NCI-H2171 treated with DMSO at 0.1 percent for 48 hours (cell line): ENCODE measurements around the gene CABP4.

ENCODE experiments used
- DNase-seq: peaks from one replicate; lab custom pipeline; 2025; lab: John Stamatoyannopoulos, UW

The CABP4 gene

GRCh38 chr11:67496113-67496512, 41.0 kb downstream of the CABP4 start:
- no peak for DNase-seq

DNA sequence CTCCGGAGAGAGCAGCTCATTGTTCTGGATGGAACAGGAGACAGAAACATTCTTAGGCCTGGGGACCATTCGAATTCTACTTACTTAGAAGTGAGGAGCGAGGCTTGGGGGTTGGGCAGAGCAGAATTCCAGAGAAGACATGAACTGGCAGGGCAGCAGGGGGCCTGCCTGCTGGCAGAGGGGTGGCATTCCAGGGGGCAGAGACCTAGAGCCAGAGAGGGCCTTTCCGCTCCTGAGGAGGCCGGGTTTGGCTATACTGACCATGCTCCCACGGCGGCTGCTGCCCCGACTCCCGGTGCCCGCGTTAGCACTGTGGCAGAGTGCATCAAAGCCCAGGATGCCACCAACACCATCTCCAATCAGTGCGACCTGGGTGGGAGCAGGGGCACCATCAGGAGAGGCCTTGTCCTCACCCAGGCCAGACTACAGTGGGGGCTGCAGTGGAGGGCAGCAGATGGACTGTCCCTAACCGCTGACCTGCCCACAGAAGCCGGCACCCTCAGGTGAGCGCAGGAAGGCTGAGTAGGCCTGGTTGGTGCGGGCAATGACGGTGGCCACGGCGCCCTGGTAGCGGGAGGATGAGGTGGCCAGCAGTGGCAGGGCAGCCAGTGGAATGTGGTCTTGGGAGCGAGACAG, 42.6 kb downstream of the CABP4 start:
- no peak for DNase-seq

DNA sequence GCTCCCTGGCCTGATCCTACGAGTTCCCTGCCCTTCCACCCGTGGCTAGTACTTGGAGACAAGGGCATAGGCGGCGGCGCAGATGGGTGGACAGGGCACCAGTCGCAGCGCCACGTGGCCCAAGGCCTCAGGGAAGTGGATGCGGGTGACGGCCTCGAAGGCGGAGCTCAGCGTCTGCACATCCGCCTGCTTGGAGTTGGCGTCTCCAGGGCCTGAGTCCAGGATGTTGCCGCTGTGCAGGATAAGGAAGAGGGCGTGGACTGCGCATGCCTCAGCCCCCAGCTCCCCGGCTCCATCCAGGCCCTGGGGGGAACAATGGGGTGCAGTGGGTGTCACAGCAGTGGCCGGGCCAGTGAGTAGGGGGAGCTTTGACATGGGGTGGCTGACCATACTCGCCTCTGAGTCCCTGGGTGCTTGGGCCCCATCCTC, 43.4 kb downstream of the CABP4 start:
- DNase-seq: no peak

DNA sequence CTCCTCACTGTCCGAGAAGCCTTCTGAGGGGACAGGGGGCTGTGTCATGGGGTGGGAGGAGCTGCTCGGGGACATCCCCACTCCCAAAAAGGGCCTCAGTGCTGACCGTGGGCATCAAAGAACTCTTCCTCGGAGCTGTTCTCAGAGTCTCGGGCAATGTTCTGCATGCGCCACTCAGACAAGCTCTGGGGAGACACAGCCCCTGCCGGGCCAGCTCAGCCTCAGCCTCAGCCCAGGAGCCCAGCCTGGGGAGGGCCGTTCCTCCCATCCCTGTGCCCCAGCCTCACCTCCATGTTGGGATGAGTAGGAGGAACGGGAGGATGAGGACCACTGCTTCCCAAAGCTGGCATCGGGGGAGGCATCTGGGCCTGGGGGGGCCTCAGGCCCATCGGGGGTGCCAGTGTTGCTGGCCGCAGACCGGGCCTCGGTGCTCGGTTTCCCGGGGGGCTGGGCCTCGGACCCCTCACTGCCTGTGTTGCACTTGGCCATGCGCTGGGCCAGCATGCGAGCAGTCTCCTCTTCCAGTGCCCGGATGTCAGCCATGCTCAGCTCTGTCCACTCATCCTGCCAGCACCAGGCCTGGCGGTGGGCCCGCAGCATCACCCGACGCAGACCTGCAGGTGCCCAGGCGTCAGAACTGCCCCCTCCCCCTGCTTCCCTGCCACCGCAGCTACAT, 44.8 kb downstream of the CABP4 start:
- no peak for DNase-seq

GRCh38 chr11:67500484-67500821, 45.3 kb downstream of the CABP4 start:
- DNase-seq: no peak

DNA sequence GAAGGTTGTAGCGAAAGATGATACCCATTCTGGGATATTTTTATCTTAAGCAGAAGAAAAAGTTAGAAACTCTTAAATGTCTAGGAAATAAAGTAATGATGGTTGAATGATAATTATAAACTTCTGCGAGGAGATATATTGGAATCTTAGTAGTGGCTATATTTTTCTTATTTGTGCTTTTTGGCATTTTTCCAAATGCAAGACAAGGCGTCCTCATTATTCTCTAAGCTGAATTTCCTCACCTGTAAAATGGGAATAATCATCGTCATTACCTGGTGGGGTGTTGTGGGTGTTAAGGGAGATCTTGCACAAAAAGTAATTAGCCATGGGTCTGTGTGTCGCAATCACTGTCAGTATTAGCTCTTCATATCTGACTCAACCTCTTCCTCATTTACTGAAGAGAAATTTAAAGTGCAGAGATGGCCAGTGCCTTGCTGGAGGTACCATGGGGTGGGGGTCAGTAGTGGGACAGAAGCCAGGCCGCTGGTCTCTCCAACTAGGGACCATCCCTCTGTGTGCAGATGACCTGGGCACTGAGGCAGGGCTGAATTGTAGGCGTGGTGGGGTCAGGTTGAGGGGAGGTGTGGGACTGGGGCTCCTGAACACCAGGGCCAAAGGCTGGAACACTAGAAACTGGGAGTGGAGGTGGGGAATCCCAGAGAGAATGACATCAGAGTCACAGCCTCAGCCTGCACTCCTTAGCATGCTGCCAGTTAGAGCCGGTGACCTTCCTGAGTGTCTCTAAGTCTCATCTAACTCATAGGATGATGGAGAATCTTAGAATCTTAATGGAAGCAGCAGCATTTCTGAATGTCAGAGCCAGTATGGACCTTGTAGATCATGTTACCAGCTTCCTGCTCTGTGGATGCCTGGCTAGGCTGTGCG, 45.9 kb downstream of the CABP4 start:
- no peak for DNase-seq

GRCh38 chr11:67501854-67502253, 46.7 kb downstream of the CABP4 start:
- DNase-seq: no peak

GRCh38 chr11:67502328-67502979, 47.3 kb downstream of the CABP4 start:
- no peak for DNase-seq

DNA sequence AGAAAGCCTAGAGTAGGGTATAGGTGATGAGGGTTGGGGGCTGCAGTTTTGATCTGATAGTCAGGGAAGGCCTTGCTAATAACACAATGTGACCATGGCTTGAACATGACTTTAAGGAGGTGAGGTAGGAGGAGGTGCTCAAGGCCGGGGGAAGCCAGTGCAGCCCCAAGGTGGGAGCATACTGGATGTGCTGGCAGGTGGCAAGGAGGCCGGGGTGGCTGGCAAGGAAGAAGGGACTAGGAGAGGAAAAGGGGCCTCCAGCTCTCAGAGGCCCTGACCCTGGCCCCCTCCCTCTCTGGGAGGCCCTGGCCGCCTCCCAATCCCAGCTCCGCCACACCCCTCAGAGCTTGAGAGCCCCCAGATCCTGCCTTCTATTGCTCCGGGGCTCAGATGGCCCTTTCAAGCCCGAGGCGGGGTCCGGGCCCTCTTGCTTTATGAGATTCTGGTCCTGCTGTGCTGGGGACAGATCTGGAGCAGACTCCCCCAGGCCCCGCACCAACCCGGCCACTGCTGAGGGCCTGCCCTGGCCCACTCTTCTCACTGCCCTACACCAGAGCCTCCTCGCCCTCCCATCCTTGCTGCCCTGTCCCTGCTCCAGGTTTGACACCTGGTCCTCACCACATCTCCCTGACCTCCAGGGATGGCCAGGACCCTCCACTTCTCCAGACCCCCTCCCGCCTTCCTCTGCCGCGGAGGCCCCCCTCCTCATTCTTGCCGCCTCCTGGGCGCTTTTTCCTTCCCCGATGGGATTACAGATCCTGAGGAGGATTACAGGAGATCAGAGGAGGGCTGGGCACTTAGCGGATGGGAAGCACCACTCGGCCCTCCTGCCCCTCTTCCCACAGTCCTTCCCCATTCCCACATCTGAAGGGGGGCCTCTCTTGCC, 48.2 kb downstream of the CABP4 start:
- no peak for DNase-seq

- DNase-seq: no peak
These were observed 49.1 kb downstream of the CABP4 start for GRCh38 chr11:67504005-67504949.

- no peak for DNase-seq
These were observed 49.9 kb downstream of the CABP4 start, which contains the start of gene PITPNM1 for GRCh38 chr11:67504950-67505581. Gene PITPNM1, minus strand, starts transcription at chr11:67505363. Its CDS starts 1,183 bp downstream, at chr11:67504180.

GRCh38 chr11:67505605-67506396, 50.6 kb downstream of the CABP4 start:
- DNase-seq: peak; percentile 57

DNA sequence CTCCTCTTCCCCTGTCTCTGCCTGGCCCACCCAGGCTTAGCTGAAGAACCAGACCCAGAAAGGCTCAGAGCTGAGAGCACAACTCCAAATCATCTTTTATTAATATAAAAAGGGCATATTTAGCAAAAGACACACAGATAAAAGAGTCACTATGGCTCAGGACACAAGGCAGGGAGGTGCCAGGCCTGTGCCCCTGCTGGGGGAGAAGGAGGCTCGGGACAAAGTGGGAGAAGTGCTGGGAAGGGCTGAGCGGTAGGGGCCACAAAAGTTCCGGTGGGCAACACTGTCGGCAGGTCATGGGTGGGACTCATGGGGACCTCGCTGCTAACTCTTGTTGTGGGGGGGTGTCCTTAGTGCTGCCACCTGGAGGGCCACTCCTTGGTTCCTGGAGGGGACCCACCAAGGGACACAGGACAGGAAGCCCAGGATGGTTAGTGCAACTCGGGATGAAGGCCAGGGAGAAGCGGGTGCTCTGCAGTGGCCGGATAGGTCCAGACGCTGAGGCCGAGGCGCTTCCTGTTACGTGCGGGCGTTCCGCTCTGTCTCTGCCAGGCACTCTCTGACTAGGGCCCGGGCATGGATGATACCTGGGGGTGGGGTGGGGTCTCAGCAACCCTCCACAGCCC, 51.4 kb downstream of the CABP4 start:
- DNase-seq: no peak

DNA sequence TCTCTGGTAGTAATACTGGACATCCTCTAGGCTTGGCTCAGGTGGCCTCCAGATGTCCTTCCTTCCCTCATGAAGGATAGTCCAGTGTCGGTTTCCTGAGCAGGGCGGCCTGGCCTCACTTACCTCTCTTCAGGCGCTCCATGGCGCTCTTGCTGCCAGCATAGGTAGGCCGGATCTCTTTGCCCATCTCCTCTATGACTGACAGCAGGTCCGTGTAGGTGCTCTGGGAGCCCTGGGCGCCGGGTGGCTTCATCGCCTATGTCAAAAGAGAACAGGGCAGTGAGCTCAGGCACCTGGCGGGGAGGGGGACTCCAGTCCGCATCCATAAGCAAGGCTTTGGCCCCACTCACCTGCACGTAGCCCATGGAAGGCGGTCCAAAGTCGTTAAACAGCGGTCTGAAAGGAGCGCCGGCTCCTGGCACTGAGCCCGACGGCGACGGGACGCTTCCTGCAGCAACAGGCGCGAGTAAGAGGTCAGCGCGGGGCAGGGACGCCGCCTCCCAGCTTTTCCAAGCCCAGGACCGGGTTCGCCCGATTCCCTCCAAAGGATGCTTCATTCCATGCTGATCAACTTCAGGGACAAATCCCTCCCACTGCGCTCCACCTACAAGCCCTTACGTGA, 52.2 kb downstream of the CABP4 start:
- DNase-seq: no peak

DNA sequence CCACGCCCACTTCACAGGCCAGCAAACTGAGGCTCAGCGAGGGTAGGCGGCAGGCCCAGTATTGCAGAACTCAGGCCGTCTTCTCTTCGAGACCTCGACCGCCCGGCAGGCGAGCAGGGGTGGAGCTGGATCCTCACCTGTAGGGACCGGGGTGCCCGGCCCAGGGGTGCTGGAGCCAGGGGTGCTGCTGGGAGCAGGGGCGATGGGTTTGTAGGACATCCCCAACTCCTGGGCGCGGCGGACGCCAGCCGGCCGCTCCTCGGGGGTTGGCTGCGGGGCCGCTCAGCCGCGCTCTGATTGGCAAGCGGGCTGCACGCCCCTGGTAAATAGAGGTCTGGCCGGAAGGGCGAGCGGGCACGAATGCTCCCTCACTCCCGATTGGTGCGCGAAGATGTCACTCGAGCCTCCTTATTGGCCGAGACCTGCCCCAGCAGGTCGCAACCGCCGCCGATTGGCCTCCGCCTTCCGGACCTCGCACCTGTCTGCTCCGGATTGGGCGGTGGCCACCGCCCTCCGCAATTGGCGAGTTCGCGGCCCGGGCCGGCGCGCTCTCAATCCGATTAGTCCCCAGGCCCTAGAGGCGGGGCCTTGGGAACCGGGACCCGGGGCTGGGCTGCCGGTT, 52.8 kb downstream of the CABP4 start, which contains the start of gene CDK2AP2:
Gene CDK2AP2, minus strand, starts transcription at position 299 of the 622 bp plus-strand sequence. Its CDS starts 80 bp downstream, at position 219.
- DNase-seq: peak; percentile 97

DNA sequence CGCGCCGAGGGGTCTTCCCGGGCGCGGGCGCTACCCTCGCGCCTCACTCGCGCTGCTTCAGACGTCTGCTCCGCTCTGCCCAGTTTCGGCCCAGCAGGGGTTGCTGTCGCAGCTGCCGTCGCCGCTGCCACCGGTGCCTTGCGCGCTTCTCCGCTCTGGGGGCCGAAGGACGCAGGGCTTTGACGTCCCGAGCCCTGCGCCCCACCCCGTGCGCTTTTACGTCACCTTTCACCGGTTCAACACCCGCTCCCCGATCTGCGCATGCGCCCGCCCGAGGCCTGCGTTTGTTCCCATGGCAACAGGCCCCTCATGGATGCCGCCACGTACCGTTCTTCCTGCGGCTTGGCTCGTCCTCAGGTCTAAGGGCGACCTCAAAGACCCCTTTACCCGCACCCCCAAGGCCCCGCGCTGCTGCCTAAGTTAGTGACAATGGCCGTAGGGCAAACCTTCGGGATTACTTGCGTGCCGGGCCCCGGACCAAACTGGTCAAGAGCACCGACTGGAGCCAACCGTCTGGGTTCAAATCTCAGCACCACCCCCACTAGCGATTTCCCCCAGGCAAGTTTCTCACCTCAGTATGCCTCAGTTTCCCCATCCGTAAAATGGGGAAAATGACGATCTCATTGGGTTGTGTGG, 53.5 kb downstream of the CABP4 start:
- DNase-seq: peak; percentile 96

GRCh38 chr11:67510023-67510345, 54.8 kb downstream of the CABP4 start:
- no peak for DNase-seq
